GM19455 (cell line): ENCODE data around the gene MLLT3.

ENCODE experiments used
- ATAC-seq: cut with Tn5 transposase; IDR thresholded peaks from one replicate; pipeline ENCODE4 v1.9.1; 2021; ENCODE audit not compliant: unreplicated experiment

MLLT3 gene

DNA sequence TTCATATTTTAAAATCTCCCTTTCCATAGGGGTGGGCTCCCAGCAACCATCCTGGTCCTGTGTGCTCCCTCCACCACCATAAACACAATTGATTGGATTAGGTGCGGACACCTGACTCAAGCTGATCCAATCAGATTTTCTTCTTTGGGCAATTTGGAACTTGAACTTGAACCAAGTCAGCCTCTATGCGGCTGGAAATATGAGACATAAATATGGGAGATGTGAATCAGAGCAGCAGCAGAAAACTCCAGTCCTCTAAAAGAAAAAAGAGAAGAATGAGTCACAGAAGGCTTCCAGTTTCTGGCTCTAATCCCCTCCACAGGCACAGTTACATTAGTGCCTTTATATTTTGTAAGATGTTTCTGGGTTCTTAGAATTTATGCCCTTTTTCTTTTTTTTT lies 306.6 kb downstream of the MLLT3 start:
- no peak for ATAC-seq

DNA sequence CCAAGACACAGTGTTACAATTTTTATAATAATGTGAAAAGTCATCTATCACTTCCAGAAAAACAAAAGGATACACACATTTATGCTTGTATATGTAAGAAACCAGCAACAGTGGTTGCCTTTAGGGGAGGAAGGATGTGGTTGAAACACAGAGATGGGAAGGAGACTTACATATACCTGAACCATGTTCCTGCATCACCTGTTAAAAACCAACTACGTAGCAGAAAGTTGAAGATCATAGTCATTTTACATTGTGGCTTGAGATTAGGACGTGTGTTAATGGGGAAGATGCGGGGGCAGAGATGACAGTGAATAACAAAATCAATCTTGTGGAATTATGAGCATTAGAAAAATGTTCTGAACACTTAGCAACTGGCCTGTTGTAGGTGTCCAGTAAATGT lies 307.3 kb downstream of the MLLT3 start:
- ATAC-seq, result no peak

- ATAC-seq, result no peak
These were observed 308.9 kb downstream of the MLLT3 start for GRCh38 chr9:20313415-20313814.

DNA sequence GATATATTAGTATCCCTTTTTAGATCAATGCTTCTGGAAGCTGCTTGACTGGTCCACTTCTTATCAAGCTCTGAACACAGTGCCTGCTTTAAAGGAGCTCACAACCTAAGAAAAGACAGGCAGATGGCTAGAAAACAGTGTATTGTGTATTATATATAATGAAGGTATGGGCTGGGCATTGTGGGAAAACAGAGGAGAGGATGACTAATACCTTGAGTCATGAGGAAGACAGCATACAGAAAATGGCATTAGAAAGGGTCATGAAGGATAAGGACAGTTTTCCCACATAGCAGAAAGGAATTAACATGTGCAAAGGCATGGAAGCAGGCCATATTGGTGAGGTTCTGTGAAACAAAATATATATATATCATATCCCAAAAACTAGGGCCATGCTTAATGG lies 309.6 kb downstream of the MLLT3 start:
- ATAC-seq, result no peak

DNA sequence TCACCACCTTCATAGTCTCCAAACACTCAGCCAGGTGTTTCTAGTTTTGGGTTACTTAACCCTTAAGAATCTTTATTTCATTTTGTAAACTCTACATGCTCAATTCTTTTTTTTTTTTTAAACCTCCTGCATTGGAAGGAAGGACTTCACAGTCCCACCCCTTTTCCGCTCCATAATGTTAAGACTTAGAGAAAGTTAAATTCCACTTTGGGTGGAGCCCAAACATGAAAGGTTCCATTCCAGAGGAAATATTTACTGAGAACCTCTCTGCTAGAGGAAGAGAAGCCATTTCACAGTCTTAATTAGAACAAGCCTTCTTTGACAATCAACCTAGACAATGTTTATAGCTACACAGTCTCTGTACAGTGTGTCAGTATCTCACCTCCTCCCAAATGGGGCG lies 312.3 kb downstream of the MLLT3 start:
- ATAC-seq, result no peak

- ATAC-seq, result no peak
These were observed 313.2 kb downstream of the MLLT3 start for GRCh38 chr9:20309124-20309523.

DNA sequence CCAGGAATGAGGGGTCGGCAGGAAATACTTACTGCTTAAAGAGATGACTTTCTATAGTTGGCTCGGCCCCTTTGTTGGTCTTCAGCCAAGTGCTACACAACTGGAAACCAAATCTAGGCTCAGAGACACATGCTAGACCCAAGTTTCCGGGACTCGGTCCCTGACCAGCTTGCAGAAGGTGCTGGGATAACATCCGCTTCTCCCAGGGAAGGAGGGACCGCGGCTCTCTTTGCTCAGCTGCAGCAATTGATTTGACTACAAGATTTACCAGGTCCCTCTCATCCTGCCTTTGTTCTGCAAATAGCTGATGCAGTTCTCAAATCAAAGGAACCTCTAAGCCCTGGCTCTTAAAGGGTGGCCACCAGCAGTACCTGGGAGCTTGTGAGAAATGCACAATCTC lies 314.7 kb downstream of the MLLT3 start:
- ATAC-seq, result no peak

DNA sequence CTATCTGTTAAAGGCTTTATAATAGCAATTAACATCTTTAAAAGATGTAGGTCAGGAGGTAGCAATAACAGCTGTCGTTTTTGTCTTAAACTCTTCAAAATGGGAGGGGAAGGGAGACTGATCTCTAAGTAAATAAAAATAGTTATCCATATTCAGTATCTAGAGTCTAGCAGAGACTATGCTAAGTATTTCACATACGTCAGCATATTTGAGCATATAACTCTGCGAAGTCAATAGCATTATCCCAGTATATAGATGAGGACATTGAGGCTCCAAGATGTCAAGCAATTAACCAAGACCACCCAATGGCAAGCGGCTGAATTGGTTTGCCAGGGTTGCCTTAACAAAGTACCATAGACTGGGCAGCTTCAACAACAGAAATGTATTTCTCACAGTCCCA lies 316.8 kb downstream of the MLLT3 start:
- ATAC-seq, result no peak

GRCh38 chr9:20303996-20304395 lies 318.3 kb downstream of the MLLT3 start:
- ATAC-seq, result no peak

DNA sequence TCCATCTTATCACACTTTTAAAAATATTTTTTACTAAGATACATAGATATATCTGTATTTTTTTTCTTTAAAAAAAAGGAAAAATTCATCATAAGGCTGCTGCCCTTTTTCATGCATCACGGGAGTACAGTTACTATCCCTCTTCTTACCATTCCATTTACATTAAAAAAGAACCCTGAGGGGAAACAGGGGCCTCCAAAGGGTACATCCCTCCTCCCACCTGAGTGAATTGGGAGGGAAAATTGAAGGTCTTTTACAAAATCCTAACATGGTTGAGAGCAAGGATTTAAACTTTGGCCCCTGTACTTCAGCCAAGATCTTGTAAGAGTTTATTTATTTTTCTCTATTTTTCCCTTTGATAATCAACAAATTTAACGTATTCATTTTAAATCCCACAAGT lies 319.2 kb downstream of the MLLT3 start:
- ATAC-seq, result no peak

GRCh38 chr9:20302197-20302596 lies 320.1 kb downstream of the MLLT3 start:
- no peak for ATAC-seq

DNA sequence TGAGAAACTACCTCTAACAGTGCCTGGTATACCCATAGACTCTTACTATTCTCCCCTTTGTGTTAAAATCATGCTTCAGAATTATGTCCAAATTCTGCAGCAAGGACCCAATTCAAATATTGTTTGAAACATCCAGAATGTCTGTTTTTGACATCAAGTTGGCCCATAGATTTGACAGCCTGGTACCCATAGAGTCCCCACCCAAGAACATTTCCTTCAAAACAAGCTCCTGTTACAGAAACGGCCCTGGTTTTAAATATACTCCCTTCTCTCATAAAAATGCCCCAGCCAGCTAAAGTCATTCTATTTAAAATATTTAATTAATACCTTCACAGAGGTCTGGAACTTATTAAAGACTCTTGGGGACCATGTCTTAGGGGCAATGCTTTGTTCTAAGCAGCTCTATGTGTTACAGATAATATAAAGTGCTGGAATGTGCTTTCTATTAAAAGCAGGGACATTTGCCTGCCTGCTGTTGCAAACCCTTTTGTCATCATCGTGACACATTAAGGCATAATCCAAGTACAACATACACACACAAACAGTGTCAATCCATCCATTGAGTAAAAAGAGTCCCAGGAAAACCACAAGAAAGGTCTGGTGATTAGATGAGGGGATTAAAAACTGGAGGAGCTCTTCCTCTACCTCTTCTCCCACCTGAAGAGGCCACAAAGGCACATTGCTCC lies 321.7 kb downstream of the MLLT3 start:
- ATAC-seq, result no peak

- ATAC-seq, result no peak
These were observed 324.6 kb downstream of the MLLT3 start for GRCh38 chr9:20297646-20298084.

DNA sequence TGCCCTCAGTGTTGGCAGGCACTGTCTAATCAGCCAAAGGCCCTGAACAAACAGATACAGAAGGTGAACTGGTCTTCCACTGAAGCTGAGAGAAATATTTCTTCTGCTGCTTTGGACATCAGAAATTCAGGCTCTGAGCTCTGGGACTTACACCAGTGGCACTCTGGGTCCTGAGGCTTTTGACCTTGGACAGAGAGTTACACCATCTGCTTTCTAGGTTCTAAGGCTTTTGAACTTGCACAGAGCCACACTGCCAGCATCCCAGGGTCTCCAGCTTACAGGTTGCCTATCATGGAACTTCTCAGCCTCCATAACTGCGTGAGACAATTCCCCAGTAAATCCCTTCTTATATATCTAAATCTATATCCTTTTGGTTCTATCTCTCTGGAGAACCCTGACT lies 326.7 kb downstream of the MLLT3 start:
- ATAC-seq, result no peak

GRCh38 chr9:20294046-20294750 lies 328.1 kb downstream of the MLLT3 start:
- ATAC-seq, result no peak

GRCh38 chr9:20292002-20292401 lies 330.3 kb downstream of the MLLT3 start:
- no peak for ATAC-seq
